Measurements from ENCODE around the gene MYMK. TPM values are rescaled to one million over a fixed set of nuclear protein-coding genes. Genes with fewer than 3 reads are reported as not detected.

Gene MYMK
- total and polyA plus RNA-seq, 12 donors = not detected

DNA sequence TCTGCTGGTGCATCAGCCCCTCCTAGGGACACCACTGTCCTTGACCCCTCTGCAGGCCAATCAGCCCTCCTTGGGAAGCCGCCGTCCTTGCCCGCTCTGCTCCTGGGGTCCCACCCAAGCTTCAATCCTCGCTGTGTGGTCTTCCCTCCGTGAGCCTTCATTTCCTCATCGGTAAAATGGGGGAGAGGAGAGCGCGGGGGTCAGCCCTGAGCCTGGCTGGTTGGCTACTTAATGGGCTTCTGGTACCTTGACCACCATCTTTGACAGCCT is 33.2 kb downstream of the MYMK start:
- peak overlapping the region in 4 of 10 donors; percentile 44 to 69 (median 54) for H3K27ac ChIP-seq
- no peaks in the 10 kb centered on the region for H3K9me3 ChIP-seq
- peaks cover 10 to 27% (median 22%) of the 10 kb centered on the region in 9 donors for H3K4me1 ChIP-seq
- intact Hi-C loops (cut with DNase I) = no loop called here
- no peak for ATAC-seq
- no peak overlapping the region for H3K4me3 ChIP-seq
- no peaks in the 10 kb centered on the region for H3K36me3 ChIP-seq
- H3K27me3 ChIP-seq = peaks cover 0 to 10% (median 0%) of the 10 kb centered on the region in 7 donors
- WGBS, 2 donors = 92 to 96% methylated on average over 8 of the region's 8 CpGs
- TF ChIP-seq, protein P1, sequence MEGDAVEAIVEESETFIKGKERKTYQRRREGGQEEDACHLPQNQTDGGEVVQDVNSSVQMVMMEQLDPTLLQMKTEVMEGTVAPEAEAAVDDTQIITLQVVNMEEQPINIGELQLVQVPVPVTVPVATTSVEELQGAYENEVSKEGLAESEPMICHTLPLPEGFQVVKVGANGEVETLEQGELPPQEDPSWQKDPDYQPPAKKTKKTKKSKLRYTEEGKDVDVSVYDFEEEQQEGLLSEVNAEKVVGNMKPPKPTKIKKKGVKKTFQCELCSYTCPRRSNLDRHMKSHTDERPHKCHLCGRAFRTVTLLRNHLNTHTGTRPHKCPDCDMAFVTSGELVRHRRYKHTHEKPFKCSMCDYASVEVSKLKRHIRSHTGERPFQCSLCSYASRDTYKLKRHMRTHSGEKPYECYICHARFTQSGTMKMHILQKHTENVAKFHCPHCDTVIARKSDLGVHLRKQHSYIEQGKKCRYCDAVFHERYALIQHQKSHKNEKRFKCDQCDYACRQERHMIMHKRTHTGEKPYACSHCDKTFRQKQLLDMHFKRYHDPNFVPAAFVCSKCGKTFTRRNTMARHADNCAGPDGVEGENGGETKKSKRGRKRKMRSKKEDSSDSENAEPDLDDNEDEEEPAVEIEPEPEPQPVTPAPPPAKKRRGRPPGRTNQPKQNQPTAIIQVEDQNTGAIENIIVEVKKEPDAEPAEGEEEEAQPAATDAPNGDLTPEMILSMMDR (IDR thresholded peaks at IDR 0.05) = no peak
- no peak for DNase-seq

GRCh38 chr9:133490865-133491655 is 33.7 kb downstream of the MYMK start:
- Histone ChIP-seq H3K4me3 (no peak overlapping the region), H3K4me1 (peaks cover 10 to 28% (median 24%) of the 10 kb centered on the region in 9 donors), H3K9me3 (no peaks in the 10 kb centered on the region), H3K27me3 (peaks cover 0 to 10% (median 0%) of the 10 kb centered on the region in 7 donors), H3K36me3 (no peaks in the 10 kb centered on the region), H3K27ac (peak overlapping the region in 1 of 10 donors; percentile 69)
- WGBS, 2 donors = 84 to 90% methylated on average over 12 of the region's 12 CpGs
- TF ChIP-seq, protein P1 (IDR thresholded peaks at IDR 0.05) = no peak
- intact Hi-C loops (cut with DNase I) = no loop called here
- ATAC-seq (no peak), DNase-seq (no peak)

GRCh38 chr9:133490201-133490681 is 34.5 kb downstream of the MYMK start:
- no peak overlapping the region for H3K27ac ChIP-seq
- intact Hi-C loops (cut with DNase I) = no loop called here
- WGBS, 2 donors = 67 to 74% methylated on average over 13 of the region's 13 CpGs
- TF ChIP-seq, protein P1 (IDR thresholded peaks at IDR 0.05) = no peak
- DNase-seq = no peak
- H3K9me3 ChIP-seq = no peaks in the 10 kb centered on the region
- no peaks in the 10 kb centered on the region for H3K36me3 ChIP-seq
- peaks cover 0 to 10% (median 0%) of the 10 kb centered on the region in 7 donors for H3K27me3 ChIP-seq
- no peak for ATAC-seq
- no peak overlapping the region for H3K4me3 ChIP-seq
- peaks cover 10 to 30% (median 26%) of the 10 kb centered on the region in 9 donors for H3K4me1 ChIP-seq

- H3K4me3 ChIP-seq = no peak overlapping the region
- peaks cover 10 to 30% (median 26%) of the 10 kb centered on the region in 9 donors for H3K4me1 ChIP-seq
- H3K36me3 ChIP-seq = no peaks in the 10 kb centered on the region
- ATAC-seq = no peak
- WGBS, 2 donors = 92 to 93% methylated on average over 19 of the region's 19 CpGs
- intact Hi-C loops (cut with DNase I) = loop anchor here in 7 of 10 donors (5.0 to 10.0 kb wide), 6 partner anchors 82 to 465 kb away; partner anchors contain the start of genes MED22 (in 2 of the 7), RPL7A (in 2 of the 7) and SURF6 (in 1 of the 7)
- H3K27me3 ChIP-seq = peaks cover 0 to 13% (median 0%) of the 10 kb centered on the region in 7 donors
- no peak for DNase-seq
- TF ChIP-seq, protein P1 (IDR thresholded peaks at IDR 0.05) = no peak
- H3K9me3 ChIP-seq = no peaks in the 10 kb centered on the region
- H3K27ac ChIP-seq = no peak overlapping the region
Observed at GRCh38 chr9:133489253-133490190, 35.2 kb downstream of the MYMK start.

Measured in heart right ventricle (tissue), 16 donors.